Right hindlimb (tissue), 1 donor: ENCODE data around the gene EN1.

ENCODE experiments used
- DNase-seq: peaks from one replicate; pipeline ENCODE4 v3.0.0-alpha.2; 2018

Gene EN1

GRCh38 chr2:118816669-118817068 lies 30.8 kb downstream of the EN1 start:
- DNase-seq = no peak

GRCh38 chr2:118815731-118816130 lies 31.7 kb downstream of the EN1 start:
- no peak for DNase-seq

DNA sequence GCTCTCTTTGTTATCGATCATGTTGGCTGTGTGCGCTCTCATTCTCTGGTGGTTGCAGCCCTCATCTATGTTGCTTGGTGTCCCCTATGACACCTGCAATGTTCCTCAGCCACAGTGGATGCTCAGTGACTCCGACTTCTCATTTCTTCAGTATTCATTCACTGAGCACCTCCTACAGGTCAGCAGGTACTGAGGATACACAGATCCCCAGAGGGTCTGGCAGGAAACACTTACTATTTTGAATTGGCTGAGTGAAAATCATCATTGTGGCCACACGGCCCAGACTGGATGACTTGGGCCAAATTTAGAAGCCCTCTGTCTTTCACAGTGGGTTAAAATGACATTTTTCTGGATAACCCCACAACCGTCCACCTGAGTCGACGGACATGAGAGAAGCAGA lies 32.1 kb downstream of the EN1 start:
- DNase-seq = no peak

GRCh38 chr2:118814368-118814767 lies 33.1 kb downstream of the EN1 start:
- no peak for DNase-seq

DNA sequence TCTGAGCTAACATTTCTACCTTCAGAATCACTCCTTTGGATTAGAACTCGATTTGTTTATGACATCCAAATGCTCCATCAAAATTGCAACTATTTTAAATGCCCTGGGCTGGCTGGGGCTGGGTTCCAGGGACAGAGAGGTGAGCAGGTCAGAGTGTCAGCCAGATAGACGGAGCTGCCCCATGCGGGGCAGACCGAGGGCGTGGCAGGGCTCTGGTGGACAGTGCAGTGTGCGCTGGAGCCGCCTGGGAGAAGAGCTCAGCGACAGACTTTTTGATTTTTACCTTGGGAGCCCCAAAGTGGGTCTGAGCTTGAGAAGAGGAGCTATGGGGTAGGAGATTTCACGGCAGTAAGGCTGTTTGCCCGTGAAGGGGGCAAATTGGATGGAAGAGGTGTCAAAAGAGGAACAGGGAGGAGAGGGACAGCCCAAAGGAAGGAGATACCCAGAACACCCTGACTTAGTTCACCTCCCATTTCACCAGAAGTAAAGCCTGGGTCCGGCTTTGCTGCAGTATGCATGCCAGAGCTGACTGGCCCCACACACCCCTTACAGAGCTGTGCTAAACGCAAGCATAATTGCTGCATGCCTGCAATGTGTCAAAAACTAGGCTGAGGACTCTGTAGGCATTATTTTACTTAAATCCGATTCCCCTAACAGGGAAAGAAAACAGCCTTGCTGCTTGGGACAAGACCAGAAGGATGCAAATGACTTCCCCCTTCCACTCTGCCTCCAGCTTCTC lies 33.7 kb downstream of the EN1 start:
- no peak for DNase-seq

GRCh38 chr2:118813111-118813510 lies 34.3 kb downstream of the EN1 start:
- no peak for DNase-seq

GRCh38 chr2:118812552-118812951 lies 34.9 kb downstream of the EN1 start:
- DNase-seq = no peak

DNA sequence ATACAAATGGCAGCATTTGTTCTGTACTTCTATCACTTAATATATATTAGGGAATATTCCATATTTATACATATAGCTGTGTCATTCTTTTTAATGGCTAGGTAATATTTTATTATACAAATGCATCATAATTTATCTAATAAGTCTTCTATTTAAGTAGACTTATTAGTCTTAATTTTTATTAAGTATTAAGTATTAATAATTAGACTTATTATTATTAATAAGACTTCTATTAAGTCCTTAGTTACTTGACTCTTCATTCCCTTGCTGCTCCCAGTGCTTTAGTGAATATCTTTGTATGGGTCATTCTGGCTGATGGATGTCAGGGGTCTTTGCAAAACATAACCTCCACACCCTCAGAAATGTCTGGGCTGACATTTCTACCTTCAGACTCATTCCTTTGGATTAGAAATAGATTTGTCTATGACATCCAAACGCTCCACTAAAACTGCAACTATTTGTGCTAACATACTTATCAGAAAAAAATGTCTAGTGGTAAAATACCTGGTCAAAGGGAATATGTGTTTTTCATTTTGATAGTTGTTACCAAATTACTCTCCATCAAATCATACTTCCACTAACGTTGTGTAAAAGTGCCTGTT lies 35.8 kb downstream of the EN1 start:
- no peak for DNase-seq

DNA sequence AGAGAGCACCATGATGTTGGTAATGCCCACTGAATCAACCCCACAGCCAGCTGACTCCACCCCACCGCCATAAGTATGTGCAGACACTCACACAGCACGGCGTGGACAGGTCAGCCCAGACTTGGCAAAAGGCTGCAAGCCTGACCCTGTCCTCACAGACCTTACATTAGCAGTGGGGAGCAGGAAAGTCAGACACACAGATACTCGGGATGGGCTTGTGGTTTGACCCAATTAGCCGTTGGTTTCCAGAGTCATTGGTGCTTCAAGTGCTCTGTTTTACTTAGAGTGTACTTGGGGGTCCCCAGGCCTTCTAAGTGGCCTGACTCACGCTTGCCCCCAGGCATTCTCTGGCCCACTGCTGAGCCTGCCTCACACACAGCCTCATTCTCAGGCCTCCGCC lies 36.7 kb downstream of the EN1 start:
- no peak for DNase-seq

- DNase-seq = no peak
These were observed 39.0 kb downstream of the EN1 start for GRCh38 chr2:118808429-118808809.

DNA sequence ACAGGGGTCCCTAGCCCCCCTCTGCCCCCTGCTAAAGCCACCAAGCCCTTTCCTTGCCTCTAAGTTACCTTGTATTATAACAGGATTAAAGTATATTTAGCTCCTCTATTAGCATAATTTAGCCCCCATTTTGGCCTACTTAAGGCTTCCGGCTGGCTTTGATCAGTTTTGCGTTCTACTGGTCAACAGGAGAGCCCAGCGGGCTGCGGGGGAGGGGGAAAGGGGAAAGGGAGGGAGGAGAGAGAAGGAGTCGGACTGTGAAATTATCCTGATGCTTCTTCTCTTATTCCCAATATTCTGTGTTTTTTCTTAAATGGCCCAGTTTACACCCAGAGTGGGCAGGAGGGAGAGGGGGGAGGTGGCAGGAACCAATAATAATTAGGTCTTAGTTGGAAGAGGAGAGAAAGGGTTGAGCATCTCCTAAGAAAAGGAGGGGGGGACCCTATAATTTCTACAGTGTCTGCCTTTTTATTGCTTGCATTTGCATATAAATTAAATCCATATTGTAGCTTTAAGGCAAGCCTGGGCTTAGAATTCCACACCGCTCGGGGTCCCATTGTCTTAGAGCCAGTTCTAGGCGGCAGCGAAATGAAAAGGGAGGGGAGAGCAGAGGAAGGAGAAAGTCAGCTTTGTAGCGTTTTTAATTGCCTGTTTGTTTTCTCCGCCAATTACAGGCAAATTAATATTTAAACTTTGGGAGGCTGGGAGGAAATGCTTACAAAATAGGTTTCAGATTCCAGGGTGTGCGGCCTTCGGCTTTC lies 39.6 kb downstream of the EN1 start:
- no peak for DNase-seq

GRCh38 chr2:118806797-118807667 lies 40.4 kb downstream of the EN1 start:
- no peak for DNase-seq

- no peak for DNase-seq
These were observed 42.3 kb downstream of the EN1 start for GRCh38 chr2:118805064-118805690.

GRCh38 chr2:118803012-118803411 lies 44.4 kb downstream of the EN1 start:
- DNase-seq = no peak

GRCh38 chr2:118801151-118801550 lies 46.3 kb downstream of the EN1 start:
- DNase-seq = no peak

DNA sequence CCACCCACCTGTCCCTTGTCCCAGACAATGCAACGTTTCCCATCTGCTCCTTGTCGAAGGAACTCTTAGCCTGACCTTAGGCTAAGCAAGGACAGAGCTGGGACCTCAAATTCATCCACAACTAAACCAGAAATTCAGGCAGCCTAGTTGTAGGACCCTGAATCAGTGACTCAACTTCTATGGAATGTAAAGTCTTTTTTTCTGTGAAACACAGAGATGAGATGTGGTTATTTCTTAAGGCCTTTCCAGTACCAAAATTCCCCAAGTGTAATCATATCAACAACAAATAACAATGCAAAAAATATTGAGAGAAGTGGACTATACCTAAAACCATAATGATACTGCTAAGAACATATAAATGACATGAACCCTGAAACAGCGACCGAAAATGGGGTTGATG lies 46.7 kb downstream of the EN1 start:
- no peak for DNase-seq

DNA sequence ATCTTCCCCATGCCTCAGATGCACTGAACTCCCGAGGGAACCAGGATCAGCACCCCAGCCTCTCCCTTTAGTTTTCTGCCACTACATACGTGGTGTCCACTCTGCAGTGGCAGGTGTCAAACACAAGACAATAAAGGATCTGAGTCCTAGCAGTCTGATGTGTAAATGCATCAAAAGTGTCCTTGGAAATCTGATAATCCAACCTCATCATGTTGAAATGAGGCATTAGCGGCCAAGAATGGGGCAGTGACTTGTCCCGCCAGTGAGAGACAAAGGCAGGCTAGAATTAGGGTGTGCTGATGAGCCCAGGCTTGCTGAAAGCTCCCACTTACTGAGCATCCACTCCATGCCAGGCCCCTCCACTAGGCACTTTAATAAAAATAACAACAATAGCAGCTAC lies 52.9 kb downstream of the EN1 start:
- no peak for DNase-seq
